ENCODE results near the gene CASTOR1. TPM values are rescaled to one million over a fixed set of nuclear protein-coding genes. Genes with fewer than 3 reads are reported as not detected.

Gene CASTOR1
- total RNA-seq, 2 donors from 2014 or later = 19.2 to 19.5 TPM

GRCh38 chr22:30334646-30335045 is 45.3 kb upstream of the CASTOR1 start:
- no peaks in the 10 kb centered on the region for H3K27me3 ChIP-seq (ENCODE audit: control insufficient read depth, insufficient read depth, low read length, poor library complexity, severe bottlenecking)
- Mint-ChIP-seq H3K4me1 (no peaks in the 10 kb centered on the region), H3K4me3 (no peak overlapping the region), H3K36me3 (ENCODE audit: low read depth) (peaks cover 87% of the 10 kb centered on the region), H3K27ac (no peak overlapping the region), H3K9me3 (no peaks in the 10 kb centered on the region), H3K27me3 (ENCODE audit: insufficient read depth) (no peaks in the 10 kb centered on the region)
- TF ChIP-seq, protein P1, sequence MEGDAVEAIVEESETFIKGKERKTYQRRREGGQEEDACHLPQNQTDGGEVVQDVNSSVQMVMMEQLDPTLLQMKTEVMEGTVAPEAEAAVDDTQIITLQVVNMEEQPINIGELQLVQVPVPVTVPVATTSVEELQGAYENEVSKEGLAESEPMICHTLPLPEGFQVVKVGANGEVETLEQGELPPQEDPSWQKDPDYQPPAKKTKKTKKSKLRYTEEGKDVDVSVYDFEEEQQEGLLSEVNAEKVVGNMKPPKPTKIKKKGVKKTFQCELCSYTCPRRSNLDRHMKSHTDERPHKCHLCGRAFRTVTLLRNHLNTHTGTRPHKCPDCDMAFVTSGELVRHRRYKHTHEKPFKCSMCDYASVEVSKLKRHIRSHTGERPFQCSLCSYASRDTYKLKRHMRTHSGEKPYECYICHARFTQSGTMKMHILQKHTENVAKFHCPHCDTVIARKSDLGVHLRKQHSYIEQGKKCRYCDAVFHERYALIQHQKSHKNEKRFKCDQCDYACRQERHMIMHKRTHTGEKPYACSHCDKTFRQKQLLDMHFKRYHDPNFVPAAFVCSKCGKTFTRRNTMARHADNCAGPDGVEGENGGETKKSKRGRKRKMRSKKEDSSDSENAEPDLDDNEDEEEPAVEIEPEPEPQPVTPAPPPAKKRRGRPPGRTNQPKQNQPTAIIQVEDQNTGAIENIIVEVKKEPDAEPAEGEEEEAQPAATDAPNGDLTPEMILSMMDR (conservative IDR thresholded peaks at IDR 0.05) = no peak
- no peak overlapping the region for H3K4me3 ChIP-seq (ENCODE audit: low read length)
- H3K9me3 ChIP-seq (ENCODE audit: control insufficient read depth, low read length) = no peaks in the 10 kb centered on the region
- H3K27ac ChIP-seq (ENCODE audit: low read depth, low read length) = no peak overlapping the region
- H3K4me1 ChIP-seq (ENCODE audit: control insufficient read depth, insufficient read depth, low read length) = no peaks in the 10 kb centered on the region
- peaks cover 78% of the 10 kb centered on the region for H3K36me3 ChIP-seq (ENCODE audit: control insufficient read depth, insufficient read depth, low read length)
- WGBS, 2 experiments (ENCODE audit: insufficient coverage in 1 of 2, insufficient read length in 1 of 2) = 99 to 100% methylated on average over 3 to 4 of the region's 4 CpGs
- no peak for DNase-seq
- no peak overlapping the region for H3K9ac ChIP-seq (ENCODE audit: extremely low read depth, low read length, poor library complexity, severe bottlenecking)

DNA sequence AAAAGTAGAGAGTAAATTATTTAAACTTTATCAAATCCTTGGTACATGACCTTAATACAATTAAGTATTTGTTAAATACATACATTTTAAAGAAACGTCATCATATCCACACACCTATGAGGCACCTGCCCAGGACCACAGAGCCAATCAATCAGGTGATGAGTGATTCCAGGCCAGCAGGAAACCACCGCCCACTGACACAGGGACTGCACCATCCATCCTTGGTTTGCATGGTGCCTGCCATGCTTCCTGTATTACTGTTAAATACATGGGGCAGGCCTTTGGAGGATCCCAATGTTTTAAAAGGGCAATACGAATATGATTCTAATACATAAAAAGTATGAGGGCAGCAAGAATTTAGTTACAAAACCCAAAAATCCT is 44.4 kb upstream of the CASTOR1 start:
- Mint-ChIP-seq H3K9me3 (no peaks in the 10 kb centered on the region), H3K36me3 (ENCODE audit: low read depth) (peaks cover 78% of the 10 kb centered on the region), H3K4me3 (no peak overlapping the region), H3K4me1 (no peaks in the 10 kb centered on the region), H3K27me3 (ENCODE audit: insufficient read depth) (no peaks in the 10 kb centered on the region), H3K27ac (no peak overlapping the region)
- WGBS, 2 experiments (ENCODE audit: insufficient coverage in 1 of 2, insufficient read length in 1 of 2) = 90 to 100% methylated on average over 1 to 3 of the region's 3 CpGs
- DNase-seq = no peak
- TF ChIP-seq, protein P1 (conservative IDR thresholded peaks at IDR 0.05) = no peak
- Histone ChIP-seq H3K4me1 (ENCODE audit: control insufficient read depth, insufficient read depth, low read length) (no peaks in the 10 kb centered on the region), H3K27me3 (ENCODE audit: control insufficient read depth, insufficient read depth, low read length, poor library complexity, severe bottlenecking) (no peaks in the 10 kb centered on the region), H3K9ac (ENCODE audit: extremely low read depth, low read length, poor library complexity, severe bottlenecking) (no peak overlapping the region), H3K9me3 (ENCODE audit: control insufficient read depth, low read length) (no peaks in the 10 kb centered on the region), H3K4me3 (ENCODE audit: low read length) (no peak overlapping the region), H3K36me3 (ENCODE audit: control insufficient read depth, insufficient read depth, low read length) (peaks cover 68% of the 10 kb centered on the region), H3K27ac (ENCODE audit: low read depth, low read length) (no peak overlapping the region)

DNA sequence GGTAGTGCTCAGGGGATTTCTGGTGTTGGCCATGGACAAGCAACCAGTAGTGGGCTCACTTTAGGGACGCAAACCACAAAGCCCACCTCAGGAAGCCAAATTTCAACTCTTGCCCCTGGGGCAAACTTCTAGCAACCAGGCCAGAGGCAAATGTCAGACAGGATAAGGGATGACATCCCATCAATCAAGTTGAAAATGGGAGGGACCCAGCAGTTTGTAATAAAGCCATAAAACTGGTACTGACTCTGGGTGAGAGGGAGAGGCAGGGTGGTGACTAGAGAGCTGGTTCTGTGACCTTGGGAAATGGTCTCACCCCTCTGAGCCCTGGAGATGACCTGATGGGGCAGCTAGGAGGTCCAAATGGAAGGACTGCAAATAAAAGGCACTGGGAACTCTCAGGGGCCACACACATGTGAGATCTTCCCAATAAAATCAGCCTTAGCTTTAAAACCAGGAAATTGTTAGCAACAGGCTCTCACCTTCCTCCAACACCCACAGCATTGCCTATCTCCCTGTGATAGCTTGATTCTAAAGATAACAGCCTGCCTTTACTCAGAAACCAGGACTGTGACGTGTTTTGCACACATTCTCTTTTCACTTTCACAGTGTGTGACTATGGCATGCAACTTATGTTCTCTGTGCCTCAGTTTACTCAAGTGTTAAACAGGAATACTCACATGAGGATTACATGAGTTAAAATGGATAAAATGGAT is 43.8 kb upstream of the CASTOR1 start:
- DNase-seq = no peak
- Histone ChIP-seq H3K27me3 (ENCODE audit: control insufficient read depth, insufficient read depth, low read length, poor library complexity, severe bottlenecking) (no peaks in the 10 kb centered on the region), H3K4me1 (ENCODE audit: control insufficient read depth, insufficient read depth, low read length) (no peaks in the 10 kb centered on the region), H3K9me3 (ENCODE audit: control insufficient read depth, low read length) (no peaks in the 10 kb centered on the region), H3K36me3 (ENCODE audit: control insufficient read depth, insufficient read depth, low read length) (peaks cover 64% of the 10 kb centered on the region), H3K9ac (ENCODE audit: extremely low read depth, low read length, poor library complexity, severe bottlenecking) (no peak overlapping the region), H3K27ac (ENCODE audit: low read depth, low read length) (no peak overlapping the region), H3K4me3 (ENCODE audit: low read length) (no peak overlapping the region)
- Mint-ChIP-seq H3K9me3 (no peaks in the 10 kb centered on the region), H3K4me1 (no peaks in the 10 kb centered on the region), H3K4me3 (no peak overlapping the region), H3K27ac (no peak overlapping the region), H3K36me3 (ENCODE audit: low read depth) (peaks cover 73% of the 10 kb centered on the region), H3K27me3 (ENCODE audit: insufficient read depth) (no peaks in the 10 kb centered on the region)
- 86 to 94% methylated on average over 1 to 2 of the region's 2 CpGs for WGBS, 2 experiments (ENCODE audit: insufficient coverage in 1 of 2, insufficient read length in 1 of 2)
- TF ChIP-seq, protein P1 (conservative IDR thresholded peaks at IDR 0.05) = no peak

All from endodermal cell (in vitro differentiated cells).